Breast epithelium (tissue), 3 donors: ENCODE results near the gene SYT1.

Source experiments
- CTCF ChIP-seq, 3 donors: fragments of 450-650 bp; IDR thresholded peaks; one replicate each; pipeline ENCODE4 v1.5.1; 2016 to 2017; ENCODE audit warnings: antibody characterized with exemption in 3 of 3, mild to moderate bottlenecking in 3 of 3, moderate library complexity in 3 of 3
- POLR2A ChIP-seq: fragments of 450-650 bp; IDR thresholded peaks from one replicate; pipeline ENCODE4 v1.6.1; 2016; ENCODE audit warnings: antibody characterized with exemption, mild to moderate bottlenecking, moderate library complexity
- POLR2AphosphoS5 ChIP-seq, 3 donors: sonication (generic); formaldehyde crosslinking; IDR thresholded peaks; one replicate each; pipeline ENCODE4 v1.6.1; 2017; ENCODE audit warnings: antibody characterized with exemption in 3 of 3

GRCh38 chr12:78820946-78821345 lies 43.6 kb upstream of the SYT1 start:
- TF ChIP-seq CTCF (IDR thresholded peaks at IDR 0.05) (no peak), POLR2A (no peak), POLR2AphosphoS5 (IDR thresholded peaks at IDR 0.05) (no peak)
